A673 (cell line): ENCODE results near the gene PPM1F. TPM values are rescaled to one million over a fixed set of nuclear protein-coding genes. Genes with fewer than 3 reads are reported as not detected.

Experiments used
- BruUV-seq: library from RNA; stranded (reverse); fragments of 400-500 nt; replicated peaks from 2 replicates; lab custom pipeline; 2021; lab: Mats Ljungman, UMichigan
- CTCF ChIA-PET: fragments of 300-600 bp; sonication (Branson Sonifier 250); formaldehyde crosslinking; loops from one replicate; lab custom pipeline; 2022; ENCODE audit warnings: antibody characterized with exemption; lab: Charles Lee
- POLR2A ChIA-PET: fragments of 300-600 bp; sonication (Branson Sonifier 250); formaldehyde crosslinking; loops from one replicate; lab custom pipeline; 2022; ENCODE audit warnings: antibody characterized with exemption; ENCODE audit not compliant: low non-redundant PET; lab: Charles Lee
- DNase-seq: peaks from one replicate; pipeline ENCODE4 v3.0.0-alpha.2; 2015; ENCODE audit warnings: low spot score
- H3K27ac ChIP-seq: fragments of 200-600 bp; sonication (generic); 2 replicates; pipeline ENCODE4 v1.5.1; 2016; ENCODE audit warnings: mixed run types, low read depth, mild to moderate bottlenecking, mixed read lengths, antibody characterized with exemption, low read length; ENCODE audit not compliant: poor library complexity, severe bottlenecking
- H3K27me3 ChIP-seq: fragments of 200-600 bp; sonication (generic); replicated peaks from 2 replicates; pipeline ENCODE4 v1.6.1; 2017; ENCODE audit warnings: mixed run types, low read depth, mild to moderate bottlenecking, mixed read lengths, antibody characterized with exemption, low read length; ENCODE audit not compliant: insufficient read depth, poor library complexity
- H3K36me3 ChIP-seq: fragments of 200-600 bp; sonication (generic); 2 replicates; pipeline ENCODE4 v1.6.1; 2016; ENCODE audit warnings: mixed run types, mild to moderate bottlenecking, mixed read lengths, antibody characterized with exemption, low read length; ENCODE audit not compliant: insufficient read depth, poor library complexity, severe bottlenecking
- H3K4me1 ChIP-seq: fragments of 200-600 bp; sonication (generic); 2 replicates; pipeline ENCODE4 v1.6.1; 2017; ENCODE audit warnings: mixed run types, mild to moderate bottlenecking, mixed read lengths, antibody characterized with exemption, low read length; ENCODE audit not compliant: insufficient read depth, poor library complexity, severe bottlenecking
- H3K4me3 ChIP-seq: fragments of 200-600 bp; sonication (generic); 2 replicates; pipeline ENCODE4 v1.5.1; 2016; ENCODE audit warnings: low read depth, mixed run types, mild to moderate bottlenecking, mixed read lengths, low read length; ENCODE audit not compliant: poor library complexity, severe bottlenecking
- H3K9me3 ChIP-seq: fragments of 200-600 bp; sonication (generic); 2 replicates; pipeline ENCODE4 v1.6.1; 2016; ENCODE audit warnings: mixed run types, low read depth, mild to moderate bottlenecking, mixed read lengths, antibody characterized with exemption, low read length; ENCODE audit not compliant: poor library complexity, severe bottlenecking
- CTCF ChIP-seq: fragments of 300-800, 200-600 bp; sonication (generic); conservative IDR thresholded peaks from 2 replicates; pipeline ENCODE4 v1.5.1; 2017; ENCODE audit warnings: low read depth, mild to moderate bottlenecking, antibody characterized with exemption, low read length, moderate library complexity, mixed read lengths
- EZH2 ChIP-seq: fragments of 200-600 bp; sonication (generic); IDR thresholded peaks from 2 replicates; pipeline ENCODE4 v1.6.1; 2017; ENCODE audit warnings: borderline replicate concordance, low read depth, mild to moderate bottlenecking, mixed read lengths, antibody characterized with exemption, low read length; ENCODE audit not compliant: poor library complexity, severe bottlenecking
- intact Hi-C: fragments of 100-400 bp; cut with micrococcal nuclease; formaldehyde crosslinking; loops from one replicate; pipeline ENCODE4 v1.10.0; 2022; ENCODE audit not compliant: unreplicated experiment
- total RNA-seq: library from RNA; stranded (reverse); gene quantifications from 2 replicates; pipeline ENCODE4 v1.2.3, GENCODE V29; 2021

PPM1F gene
- total RNA-seq, 1 experiment from 2014 or later, result 101 TPM

- TF ChIP-seq EZH2 (no peak), CTCF (no peak)
- BruUV-seq, result no TSS peak
- Histone ChIP-seq H3K4me1 (no peaks in the 10 kb centered on the region), H3K27me3 (no peaks in the 10 kb centered on the region), H3K27ac (no peak overlapping the region), H3K4me3 (no peak overlapping the region), H3K9me3 (no peaks in the 10 kb centered on the region), H3K36me3 (peaks cover 61% of the 10 kb centered on the region)
- intact Hi-C loops, result no loop called here
- POLR2A ChIA-PET, result no interaction called here
- DNase-seq, result no peak
- CTCF ChIA-PET, result interaction anchor here (0.7 to 1.1 kb wide), 7 partner anchors 11 to 477 kb away, joined by 3 to 5 read pairs (median 3); partner anchors contain the start of genes PPM1F and TOP3B
Observed at GRCh38 chr22:21971858-21972275, 19.2 kb upstream of the PPM1F start.

GRCh38 chr22:21970800-21971617 is 18.4 kb upstream of the PPM1F start:
- Histone ChIP-seq H3K9me3 (no peaks in the 10 kb centered on the region), H3K27me3 (no peaks in the 10 kb centered on the region), H3K4me3 (no peak overlapping the region), H3K27ac (peak overlapping the region; percentile 23), H3K36me3 (peaks cover 69% of the 10 kb centered on the region), H3K4me1 (no peaks in the 10 kb centered on the region)
- POLR2A ChIA-PET, result no interaction called here
- intact Hi-C loops, result no loop called here
- CTCF ChIA-PET, result interaction anchor here (0.6 kb wide), 2 partner anchors 19 to 90 kb away, joined by 3 read pairs; no protein-coding TSS in a partner anchor
- no TSS peak for BruUV-seq
- DNase-seq, result no peak
- TF ChIP-seq CTCF (no peak), EZH2 (no peak)

GRCh38 chr22:21970037-21970799 is 17.6 kb upstream of the PPM1F start:
- ChIA-PET CTCF (interaction anchor here (0.6 kb wide), 1 partner anchor 90 kb away, joined by 3 read pairs; no protein-coding TSS in a partner anchor), POLR2A (no interaction called here)
- no TSS peak for BruUV-seq
- intact Hi-C loops, result no loop called here
- no peak for DNase-seq
- Histone ChIP-seq H3K4me1 (no peaks in the 10 kb centered on the region), H3K36me3 (peaks cover 69% of the 10 kb centered on the region), H3K9me3 (no peaks in the 10 kb centered on the region), H3K27ac (peak overlapping the region; percentile 23), H3K4me3 (no peak overlapping the region), H3K27me3 (no peaks in the 10 kb centered on the region)
- TF ChIP-seq EZH2, result no peak
- no peak for TF ChIP-seq CTCF
